ENCODE results near the gene HNRNPA1. TPM values are rescaled to one million over a fixed set of nuclear protein-coding genes. Genes with fewer than 3 reads are reported as not detected.

The HNRNPA1 gene
- polyA plus RNA-seq, 1 donor from 2014 or later, result 613 TPM

DNA sequence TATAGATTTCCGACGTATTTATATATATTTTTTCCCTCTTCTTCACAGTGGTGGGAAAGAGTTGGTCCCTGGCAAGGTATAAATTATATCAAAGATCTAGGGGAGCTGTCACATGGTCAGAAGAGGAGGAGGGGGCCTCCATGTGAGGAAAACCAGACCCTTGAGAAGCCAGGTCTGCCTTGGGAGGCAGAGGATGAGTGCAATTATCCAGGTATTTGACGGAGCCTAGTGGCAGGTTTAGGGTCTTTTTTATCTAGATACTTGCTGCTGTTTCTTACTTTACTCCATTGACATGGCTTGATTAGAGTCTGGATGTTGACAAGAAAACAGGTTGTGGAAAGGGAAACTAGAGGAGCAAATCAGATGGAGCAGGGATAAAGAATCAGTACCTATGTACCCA is 49.9 kb downstream of the HNRNPA1 start:
- H3K9me2 ChIP-seq (ENCODE audit: insufficient read depth, low read length), result no peaks in the 10 kb centered on the region
- no peaks in the 10 kb centered on the region for H3K36me3 ChIP-seq (ENCODE audit: insufficient read depth, low read length)
- no peak overlapping the region for H3K4me2 ChIP-seq (ENCODE audit: low read length)
- no peak overlapping the region for H2AFZ ChIP-seq (ENCODE audit: low read depth, low read length)
- TF ChIP-seq, protein P1, sequence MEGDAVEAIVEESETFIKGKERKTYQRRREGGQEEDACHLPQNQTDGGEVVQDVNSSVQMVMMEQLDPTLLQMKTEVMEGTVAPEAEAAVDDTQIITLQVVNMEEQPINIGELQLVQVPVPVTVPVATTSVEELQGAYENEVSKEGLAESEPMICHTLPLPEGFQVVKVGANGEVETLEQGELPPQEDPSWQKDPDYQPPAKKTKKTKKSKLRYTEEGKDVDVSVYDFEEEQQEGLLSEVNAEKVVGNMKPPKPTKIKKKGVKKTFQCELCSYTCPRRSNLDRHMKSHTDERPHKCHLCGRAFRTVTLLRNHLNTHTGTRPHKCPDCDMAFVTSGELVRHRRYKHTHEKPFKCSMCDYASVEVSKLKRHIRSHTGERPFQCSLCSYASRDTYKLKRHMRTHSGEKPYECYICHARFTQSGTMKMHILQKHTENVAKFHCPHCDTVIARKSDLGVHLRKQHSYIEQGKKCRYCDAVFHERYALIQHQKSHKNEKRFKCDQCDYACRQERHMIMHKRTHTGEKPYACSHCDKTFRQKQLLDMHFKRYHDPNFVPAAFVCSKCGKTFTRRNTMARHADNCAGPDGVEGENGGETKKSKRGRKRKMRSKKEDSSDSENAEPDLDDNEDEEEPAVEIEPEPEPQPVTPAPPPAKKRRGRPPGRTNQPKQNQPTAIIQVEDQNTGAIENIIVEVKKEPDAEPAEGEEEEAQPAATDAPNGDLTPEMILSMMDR (IDR thresholded peaks at IDR 0.05; ENCODE audit: poor library complexity, severe bottlenecking), result no peak
- TF ChIP-seq EZH2 (IDR thresholded peaks at IDR 0.05; ENCODE audit: borderline replicate concordance, insufficient read depth, low read length, poor library complexity, severe bottlenecking), result no peak
- H3K4me3 ChIP-seq (ENCODE audit: low read length), result no peak overlapping the region
- H3F3A ChIP-seq (ENCODE audit: insufficient read depth, low read length, poor library complexity, severe bottlenecking), result no peaks in the 10 kb centered on the region
- H3K27ac ChIP-seq (ENCODE audit: low read length), result no peak overlapping the region
- H3K79me2 ChIP-seq (replicated peaks; ENCODE audit: insufficient read depth, low read length), result peaks cover 21% of the 10 kb centered on the region
- no peaks in the 10 kb centered on the region for H4K20me1 ChIP-seq (ENCODE audit: insufficient read depth)
- H3K9ac ChIP-seq (ENCODE audit: low read length), result no peak overlapping the region
- no peaks in the 10 kb centered on the region for H3K27me3 ChIP-seq (ENCODE audit: insufficient read depth, low read depth, low read length)
- no peaks in the 10 kb centered on the region for H3K9me3 ChIP-seq (ENCODE audit: low read length)

DNA sequence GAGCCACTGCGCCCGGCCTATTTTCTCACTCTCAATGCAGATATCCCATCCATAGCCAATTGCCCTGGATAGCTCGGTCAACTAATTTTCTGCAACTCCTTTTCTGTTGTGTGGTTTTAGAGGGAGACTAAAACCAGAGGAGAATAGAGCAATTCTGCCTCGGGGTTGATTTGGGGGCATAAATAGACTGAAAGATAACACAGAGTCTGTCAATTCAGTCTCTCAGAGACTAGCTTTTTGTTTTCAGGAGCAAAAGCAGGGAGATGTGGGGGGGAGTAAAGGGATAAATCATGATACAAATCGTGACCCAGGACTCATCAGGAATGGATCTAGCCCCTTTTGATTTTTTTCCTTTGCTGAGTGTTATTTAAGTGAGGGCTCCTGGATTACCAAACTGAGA is 50.9 kb downstream of the HNRNPA1 start:
- Histone ChIP-seq H3K9ac (ENCODE audit: low read length) (no peak overlapping the region), H4K20me1 (ENCODE audit: insufficient read depth) (no peaks in the 10 kb centered on the region), H2AFZ (ENCODE audit: low read depth, low read length) (no peak overlapping the region), H3K4me2 (ENCODE audit: low read length) (no peak overlapping the region), H3K36me3 (ENCODE audit: insufficient read depth, low read length) (no peaks in the 10 kb centered on the region), H3K27me3 (ENCODE audit: insufficient read depth, low read depth, low read length) (no peaks in the 10 kb centered on the region), H3F3A (ENCODE audit: insufficient read depth, low read length, poor library complexity, severe bottlenecking) (no peaks in the 10 kb centered on the region), H3K9me3 (ENCODE audit: low read length) (no peaks in the 10 kb centered on the region), H3K79me2 (replicated peaks; ENCODE audit: insufficient read depth, low read length) (peaks cover 14% of the 10 kb centered on the region), H3K4me3 (ENCODE audit: low read length) (no peak overlapping the region), H3K9me2 (ENCODE audit: insufficient read depth, low read length) (no peaks in the 10 kb centered on the region), H3K27ac (ENCODE audit: low read length) (no peak overlapping the region)
- no peak for TF ChIP-seq MXI1 (conservative IDR thresholded peaks at IDR 0.05; ENCODE audit: poor library complexity, severe bottlenecking)
- TF ChIP-seq SMC3 (conservative IDR thresholded peaks at IDR 0.05; ENCODE audit: poor library complexity), result no peak
- TF ChIP-seq EZH2 (IDR thresholded peaks at IDR 0.05; ENCODE audit: borderline replicate concordance, insufficient read depth, low read length, poor library complexity, severe bottlenecking), result no peak
- TF ChIP-seq, protein P2, sequence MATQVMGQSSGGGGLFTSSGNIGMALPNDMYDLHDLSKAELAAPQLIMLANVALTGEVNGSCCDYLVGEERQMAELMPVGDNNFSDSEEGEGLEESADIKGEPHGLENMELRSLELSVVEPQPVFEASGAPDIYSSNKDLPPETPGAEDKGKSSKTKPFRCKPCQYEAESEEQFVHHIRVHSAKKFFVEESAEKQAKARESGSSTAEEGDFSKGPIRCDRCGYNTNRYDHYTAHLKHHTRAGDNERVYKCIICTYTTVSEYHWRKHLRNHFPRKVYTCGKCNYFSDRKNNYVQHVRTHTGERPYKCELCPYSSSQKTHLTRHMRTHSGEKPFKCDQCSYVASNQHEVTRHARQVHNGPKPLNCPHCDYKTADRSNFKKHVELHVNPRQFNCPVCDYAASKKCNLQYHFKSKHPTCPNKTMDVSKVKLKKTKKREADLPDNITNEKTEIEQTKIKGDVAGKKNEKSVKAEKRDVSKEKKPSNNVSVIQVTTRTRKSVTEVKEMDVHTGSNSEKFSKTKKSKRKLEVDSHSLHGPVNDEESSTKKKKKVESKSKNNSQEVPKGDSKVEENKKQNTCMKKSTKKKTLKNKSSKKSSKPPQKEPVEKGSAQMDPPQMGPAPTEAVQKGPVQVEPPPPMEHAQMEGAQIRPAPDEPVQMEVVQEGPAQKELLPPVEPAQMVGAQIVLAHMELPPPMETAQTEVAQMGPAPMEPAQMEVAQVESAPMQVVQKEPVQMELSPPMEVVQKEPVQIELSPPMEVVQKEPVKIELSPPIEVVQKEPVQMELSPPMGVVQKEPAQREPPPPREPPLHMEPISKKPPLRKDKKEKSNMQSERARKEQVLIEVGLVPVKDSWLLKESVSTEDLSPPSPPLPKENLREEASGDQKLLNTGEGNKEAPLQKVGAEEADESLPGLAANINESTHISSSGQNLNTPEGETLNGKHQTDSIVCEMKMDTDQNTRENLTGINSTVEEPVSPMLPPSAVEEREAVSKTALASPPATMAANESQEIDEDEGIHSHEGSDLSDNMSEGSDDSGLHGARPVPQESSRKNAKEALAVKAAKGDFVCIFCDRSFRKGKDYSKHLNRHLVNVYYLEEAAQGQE (IDR thresholded peaks at IDR 0.05; ENCODE audit: borderline replicate concordance), result no peak
- TF ChIP-seq TAF1 (IDR thresholded peaks at IDR 0.05; ENCODE audit: low read depth), result no peak
- TF ChIP-seq, protein P1 (IDR thresholded peaks at IDR 0.05; ENCODE audit: poor library complexity, severe bottlenecking), result no peak
- TF ChIP-seq RAD21 (conservative IDR thresholded peaks at IDR 0.05), result no peak
- no peak for TF ChIP-seq POLR2AphosphoS5 (IDR thresholded peaks at IDR 0.05)
- no peak for TF ChIP-seq EP300 (conservative IDR thresholded peaks at IDR 0.05; ENCODE audit: poor library complexity, severe bottlenecking)
